HG02981 (cell line): ENCODE data around the gene RPS5.
"Not testable (repeated sequence)": the region's sequence is repeated elsewhere in the genome, so short reads cannot be mapped to it uniquely, and the experiment has no call there.

ENCODE experiments used
- ATAC-seq: cut with Tn5 transposase; IDR thresholded peaks from one replicate; pipeline ENCODE4 v1.9.1; 2021; ENCODE audit warnings: mild to moderate bottlenecking, moderate library complexity; ENCODE audit not compliant: unreplicated experiment

Gene RPS5

DNA sequence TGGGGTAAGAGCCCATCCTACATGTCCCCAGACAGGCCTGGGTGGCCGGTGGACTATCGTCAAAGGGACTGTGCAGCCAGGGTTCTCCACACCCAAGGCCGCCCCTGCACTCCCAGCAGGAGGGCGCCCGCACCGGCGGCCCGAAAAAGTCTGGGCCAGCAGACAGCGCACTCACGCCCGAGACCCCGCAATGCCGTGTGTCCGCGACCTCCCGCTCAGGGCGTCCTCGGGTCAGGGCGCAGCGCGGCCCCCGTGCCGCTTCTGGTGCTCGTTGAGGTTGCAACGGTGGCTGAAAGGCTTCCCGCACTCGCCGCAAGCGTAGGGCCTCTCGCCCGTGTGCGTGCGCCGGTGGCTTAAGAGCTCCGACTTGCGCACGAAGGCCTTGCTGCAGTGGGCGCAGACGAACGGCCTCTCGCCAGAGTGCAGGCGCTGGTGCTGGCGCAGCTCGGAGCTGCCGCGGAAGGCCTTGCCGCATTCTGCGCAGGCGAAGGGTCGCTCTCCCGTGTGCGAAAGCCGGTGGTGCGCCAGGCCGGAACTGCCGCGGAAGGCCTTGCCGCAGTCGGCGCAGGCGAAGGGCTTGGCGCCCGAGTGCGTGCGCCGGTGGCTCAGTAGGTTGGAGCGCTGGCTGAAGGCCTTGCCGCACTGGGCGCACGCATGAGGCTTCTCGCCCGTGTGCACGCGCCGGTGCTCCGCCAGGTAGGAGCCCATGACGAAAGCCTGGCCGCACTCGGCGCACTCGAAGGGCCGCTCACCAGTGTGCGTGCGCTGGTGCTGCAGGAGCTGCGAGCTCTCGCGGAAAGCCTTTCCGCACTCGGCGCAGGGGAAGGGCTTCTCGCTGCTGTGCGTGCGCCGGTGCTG lies 30.9 kb upstream of the RPS5 start:
- ATAC-seq: no peak

DNA sequence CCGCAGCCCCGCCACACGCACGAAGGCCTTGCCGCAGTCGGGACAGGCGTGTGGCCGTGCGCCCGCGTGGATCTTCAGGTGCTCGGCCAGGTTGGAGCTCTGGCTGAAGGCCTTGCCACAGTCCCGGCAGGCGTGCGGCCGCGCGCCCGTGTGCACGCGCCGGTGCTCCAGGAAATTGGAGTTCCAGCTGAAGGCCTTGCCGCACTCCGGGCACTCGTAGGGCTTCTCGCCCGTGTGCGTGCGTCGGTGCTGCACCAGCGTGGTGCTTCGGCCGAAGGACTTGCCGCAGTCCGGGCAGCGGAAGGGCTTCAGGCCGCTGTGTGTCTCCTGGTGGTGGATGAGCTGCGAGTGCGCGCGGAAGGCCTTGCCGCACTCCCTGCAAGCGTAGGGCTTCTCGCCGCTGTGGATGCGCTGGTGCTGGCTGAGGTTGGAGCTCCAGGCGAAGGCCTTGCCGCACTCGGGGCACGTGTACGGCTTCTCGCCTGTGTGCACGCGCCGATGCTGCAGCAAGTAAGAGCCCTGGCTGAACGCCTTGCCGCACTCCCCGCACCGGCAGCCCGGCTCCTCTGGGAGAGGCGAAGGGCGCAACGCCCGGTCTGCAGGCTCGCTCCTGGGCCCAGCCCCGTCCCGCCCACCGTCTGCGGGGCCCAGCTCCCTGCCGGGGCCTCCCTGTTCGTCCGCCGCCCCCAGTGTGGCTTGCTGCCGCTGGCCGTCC lies 30.1 kb upstream of the RPS5 start:
- ATAC-seq: no peak

DNA sequence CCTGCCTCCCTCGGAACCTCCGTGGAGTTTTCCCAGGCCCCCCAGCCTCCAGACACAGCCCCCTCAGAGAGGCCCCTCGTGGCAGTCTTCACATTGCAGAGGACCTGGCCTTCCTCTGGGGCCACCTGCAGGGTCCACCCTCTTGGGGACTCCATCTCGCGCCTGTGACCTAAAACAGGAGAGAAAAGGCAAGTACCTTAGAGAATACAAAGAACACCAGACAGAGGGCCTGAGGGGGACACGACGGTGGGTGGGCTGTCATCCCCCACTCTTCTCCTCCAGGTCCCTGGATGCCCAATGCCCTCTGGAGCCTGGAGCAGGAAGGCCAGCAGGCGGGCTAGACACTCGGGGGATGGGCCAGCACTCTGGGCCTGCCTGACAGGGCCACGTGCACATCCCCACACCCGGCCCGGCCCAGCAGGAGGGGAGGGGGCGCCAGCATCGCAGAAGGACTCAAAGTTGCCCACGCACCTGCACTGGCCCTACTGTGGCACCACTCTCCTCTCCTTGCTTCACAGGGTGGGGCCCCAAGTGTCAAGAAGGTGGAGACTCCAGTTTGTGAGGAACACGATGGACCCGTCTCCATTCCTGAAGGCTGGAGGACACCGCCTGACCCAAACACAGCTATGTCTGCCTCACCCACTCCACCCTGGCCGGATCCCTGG lies 29.5 kb upstream of the RPS5 start:
- ATAC-seq: no peak

DNA sequence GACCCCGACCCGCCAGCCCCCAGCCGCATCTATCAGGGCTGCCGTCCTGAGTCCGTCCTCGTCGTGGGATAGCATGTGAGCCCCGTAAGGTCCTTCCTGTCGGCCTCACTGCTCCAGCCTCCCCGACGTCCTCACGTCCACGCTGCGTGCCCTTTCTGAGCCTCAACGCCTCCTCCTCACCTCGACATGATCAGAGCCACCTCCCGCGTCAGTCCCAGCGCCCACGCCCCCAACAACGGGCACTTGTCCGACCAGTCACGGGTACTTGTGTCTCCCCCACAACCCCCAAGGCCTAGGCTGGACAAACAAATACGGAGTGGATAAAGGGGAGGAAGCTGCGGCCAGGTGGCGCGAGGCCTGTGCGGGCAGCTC lies 25.2 kb upstream of the RPS5 start:
- peak; percentile 15 for ATAC-seq

DNA sequence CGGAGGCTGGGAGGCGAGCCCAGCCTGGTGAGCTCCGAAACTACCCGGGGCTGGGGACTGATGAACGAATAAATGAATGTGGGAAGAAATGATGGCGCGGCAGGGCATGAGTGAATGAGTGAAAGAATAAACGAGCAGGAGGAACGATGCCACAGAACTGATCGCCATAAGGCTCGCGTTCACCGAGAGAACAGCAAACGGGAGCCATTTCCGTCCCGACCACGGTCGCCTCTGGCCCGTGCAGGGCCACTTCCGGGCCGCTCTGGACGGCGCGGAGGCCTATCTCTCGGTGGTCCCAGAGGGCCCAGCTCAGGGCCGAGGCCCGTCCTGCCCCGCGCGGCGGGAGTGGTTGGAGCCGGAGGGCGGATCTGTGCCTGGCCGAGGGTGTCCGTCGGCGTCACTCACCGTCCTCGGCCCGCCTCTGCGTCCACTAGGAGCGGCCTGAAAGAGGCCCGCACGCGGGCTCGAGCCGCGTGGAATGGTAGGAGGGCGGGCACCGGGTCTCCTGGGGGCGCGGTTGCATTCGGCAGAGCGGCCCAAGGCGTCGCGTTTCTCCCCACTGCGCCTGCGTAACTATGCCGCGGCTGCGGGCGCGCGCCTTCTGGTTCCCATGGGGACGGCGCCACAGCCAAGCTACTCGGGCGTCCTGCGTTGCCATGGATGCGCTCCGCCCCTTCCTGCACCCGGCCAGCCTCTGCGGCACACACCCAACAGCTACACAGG lies 24.6 kb upstream of the RPS5 start, which contains the start of gene ZNF497:
Gene ZNF497, minus strand, starts transcription at position 480 of the 723 bp plus-strand sequence. CDS start 5,116 bp downstream, outside the sequence.
- peak; percentile 83 for ATAC-seq

DNA sequence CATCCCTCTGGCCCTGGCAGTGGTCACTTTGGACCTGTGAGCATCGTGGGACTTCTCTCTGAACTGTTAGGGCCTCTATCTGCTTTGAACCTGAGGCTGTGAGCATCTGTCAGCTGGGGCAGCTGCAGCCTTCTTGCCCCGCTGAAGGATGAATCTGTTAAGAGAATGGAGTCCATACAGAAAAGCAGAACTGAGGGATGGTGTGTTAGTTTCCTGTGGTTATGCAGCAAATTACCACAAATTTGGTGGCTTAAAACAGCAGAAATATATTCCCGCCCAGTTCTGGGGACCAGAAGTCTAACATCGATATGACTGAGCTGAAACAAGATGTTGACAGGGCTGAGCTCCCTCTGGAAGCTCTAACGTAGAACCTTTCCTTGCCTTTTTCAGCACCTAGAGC lies 22.9 kb upstream of the RPS5 start:
- ATAC-seq: no peak

DNA sequence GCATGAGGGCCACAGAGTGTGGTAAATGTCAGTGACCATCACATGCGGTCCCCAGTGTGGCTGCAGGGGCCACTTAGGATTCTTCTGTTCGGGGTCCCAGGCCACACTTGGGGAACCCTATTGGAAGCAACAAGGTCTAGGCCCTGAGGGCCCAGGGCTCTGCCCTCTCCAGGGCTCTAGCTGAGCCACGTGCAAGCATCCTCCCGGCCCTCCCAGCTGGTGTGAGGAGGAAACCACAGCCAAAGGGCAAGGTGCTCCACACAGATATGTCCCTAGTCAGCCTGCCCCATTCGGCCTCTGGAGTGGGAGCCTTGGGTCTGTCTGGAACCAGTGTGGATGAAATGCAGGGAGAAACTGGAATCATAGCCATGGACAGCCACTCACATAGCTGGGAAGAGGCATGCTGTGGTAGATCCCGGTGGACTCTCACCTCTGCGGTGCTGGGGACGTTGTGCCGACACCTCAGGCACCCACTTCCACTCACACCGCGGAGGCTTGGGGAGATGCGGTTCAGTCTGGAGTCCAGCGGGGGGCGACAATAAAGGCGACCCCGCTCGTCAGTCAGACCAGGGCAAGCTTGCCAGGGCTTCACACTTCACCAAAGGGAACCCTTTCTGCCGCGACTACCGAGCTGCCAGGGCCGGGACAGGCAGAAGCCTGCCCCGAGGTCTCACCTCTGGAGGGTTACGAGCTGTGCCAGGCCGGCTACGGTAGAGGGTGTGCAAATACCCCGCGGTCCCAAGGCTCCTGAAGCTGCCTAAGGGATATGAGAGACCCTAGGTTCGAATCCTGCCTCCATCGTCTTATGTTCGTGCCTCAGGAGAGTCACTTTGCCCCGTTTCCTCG lies 20.3 kb upstream of the RPS5 start:
- ATAC-seq: no peak

DNA sequence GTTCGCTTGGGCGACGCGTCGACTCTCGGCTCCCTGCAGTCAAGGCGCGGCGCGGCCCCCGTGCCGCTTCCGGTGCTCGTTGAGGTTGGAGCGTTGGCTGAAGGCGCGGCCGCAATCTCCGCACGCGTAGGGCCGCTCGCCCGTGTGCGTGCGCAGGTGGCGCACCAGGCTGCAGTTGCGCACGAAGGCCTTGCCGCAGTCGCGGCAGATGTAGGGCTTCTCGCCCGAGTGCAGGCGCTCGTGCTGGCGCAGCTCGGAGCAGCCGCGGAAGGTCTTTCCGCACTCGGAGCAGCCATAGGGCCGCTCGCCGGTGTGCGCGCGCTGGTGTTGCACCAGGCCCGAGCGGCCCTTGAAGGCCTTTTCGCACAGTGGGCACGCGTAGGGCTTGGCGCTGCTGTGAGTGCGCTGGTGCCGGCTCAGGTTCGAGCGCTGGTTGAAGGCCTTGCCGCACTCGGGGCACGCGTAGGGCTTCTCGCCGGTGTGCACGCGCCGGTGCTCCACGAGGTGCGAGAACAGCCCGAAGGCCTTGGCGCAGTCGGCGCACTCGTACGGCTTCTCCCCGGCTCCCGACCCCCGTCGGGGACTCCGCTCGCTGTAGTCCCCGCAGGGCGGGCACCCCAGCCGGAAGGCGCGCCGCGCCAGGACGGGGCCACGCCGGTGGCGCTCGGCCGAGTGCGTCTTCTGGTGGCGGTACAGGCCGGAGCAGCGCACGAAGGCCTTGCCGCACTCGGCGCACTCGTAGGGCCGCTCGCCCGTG lies 19.2 kb upstream of the RPS5 start:
- no peak for ATAC-seq

DNA sequence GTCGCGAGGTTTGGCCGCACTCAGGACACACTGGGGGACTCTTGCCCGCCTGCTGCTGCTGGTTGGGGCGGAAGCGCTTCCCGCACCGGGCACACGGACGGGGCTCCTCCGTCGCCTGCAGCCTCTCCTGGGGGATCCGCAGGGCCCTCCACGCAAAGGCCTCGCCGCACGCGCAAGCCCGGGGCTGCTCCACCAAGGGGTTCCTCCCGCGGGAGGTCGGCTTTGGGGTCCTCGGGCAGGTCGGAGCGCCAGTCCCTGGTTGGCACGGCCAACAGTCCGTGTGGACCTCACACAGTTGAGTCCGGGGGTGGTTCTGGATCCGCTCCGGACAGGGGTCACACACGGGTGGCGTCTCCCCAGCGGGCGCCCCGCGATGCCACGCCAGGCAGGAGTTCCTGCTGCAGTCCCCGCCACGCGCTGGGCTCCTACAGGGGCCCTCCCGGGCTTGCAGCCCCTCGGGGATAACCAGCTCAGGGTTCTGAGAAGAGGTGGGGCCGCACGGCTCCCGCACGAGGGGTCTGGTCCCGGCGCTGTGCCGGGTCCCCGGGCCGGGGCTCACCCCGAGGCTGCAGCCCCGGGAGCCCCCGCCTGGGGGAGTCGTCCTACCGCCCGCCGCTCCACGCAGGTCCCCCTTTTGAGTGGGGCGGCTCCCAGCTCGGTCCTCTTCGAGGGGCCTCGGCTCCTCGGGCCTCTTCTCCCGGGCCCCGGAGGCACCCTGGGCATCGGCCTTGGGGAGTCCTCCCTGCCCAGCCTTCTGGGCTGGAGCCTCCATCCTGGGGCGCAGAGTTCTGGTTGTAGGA lies 18.3 kb upstream of the RPS5 start:
- ATAC-seq: no peak

DNA sequence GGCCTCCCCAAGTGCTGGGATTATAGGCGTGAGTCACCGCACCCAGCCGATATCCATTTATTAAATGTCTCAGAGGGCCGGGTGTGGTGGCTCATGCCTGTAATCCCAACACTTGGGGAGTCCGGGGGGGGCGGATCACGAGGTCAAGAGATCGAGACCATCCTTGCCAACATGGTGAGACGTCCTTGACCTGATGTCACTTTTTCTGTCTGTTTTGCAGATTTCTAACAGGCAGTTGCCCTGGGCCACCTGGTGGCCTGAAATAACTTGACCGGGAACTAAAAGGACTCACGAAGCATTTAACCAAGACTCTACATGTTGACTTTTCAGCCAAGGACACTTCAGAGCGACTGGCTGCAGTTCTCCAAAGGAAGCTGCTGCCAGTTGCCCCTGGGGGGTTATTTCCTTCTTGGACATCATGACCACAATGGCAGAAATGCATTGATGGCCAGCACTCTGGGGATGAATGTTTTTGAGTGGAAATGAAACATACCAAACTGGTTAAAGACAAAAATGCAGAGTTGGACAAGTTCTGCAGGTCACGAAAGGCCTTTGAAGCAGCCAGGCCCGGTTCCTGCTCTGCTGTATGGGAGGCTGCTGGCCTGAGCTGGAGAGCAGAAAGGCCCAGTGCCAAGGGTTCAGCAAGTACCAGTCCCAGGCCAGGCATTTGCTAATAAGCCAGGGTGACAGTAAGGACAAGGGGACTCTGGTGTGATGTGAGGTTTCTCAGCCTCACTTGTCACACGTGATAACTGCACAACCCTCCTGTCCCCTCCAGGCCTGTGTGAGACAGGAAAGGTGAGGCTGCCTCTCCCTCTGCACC lies 14.5 kb upstream of the RPS5 start:
- no peak for ATAC-seq

DNA sequence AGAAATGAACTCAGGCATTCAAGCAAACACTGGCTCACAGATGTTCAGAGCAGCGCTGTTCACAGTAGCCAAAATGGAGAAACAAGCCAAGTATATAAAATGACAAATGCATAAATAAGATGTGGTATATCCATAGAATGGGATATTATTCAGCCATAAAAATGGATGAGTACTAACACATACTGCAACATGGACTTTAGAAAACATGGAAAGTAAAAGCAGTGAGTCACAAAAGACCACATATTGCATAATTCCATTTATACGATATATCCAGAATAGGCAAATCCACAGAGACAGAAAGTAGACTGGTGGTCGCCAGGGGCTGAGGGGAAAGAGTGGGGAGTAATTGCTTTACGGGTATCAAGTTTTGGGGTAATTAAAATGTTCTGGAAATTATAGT lies 12.9 kb upstream of the RPS5 start:
- no peak for ATAC-seq

DNA sequence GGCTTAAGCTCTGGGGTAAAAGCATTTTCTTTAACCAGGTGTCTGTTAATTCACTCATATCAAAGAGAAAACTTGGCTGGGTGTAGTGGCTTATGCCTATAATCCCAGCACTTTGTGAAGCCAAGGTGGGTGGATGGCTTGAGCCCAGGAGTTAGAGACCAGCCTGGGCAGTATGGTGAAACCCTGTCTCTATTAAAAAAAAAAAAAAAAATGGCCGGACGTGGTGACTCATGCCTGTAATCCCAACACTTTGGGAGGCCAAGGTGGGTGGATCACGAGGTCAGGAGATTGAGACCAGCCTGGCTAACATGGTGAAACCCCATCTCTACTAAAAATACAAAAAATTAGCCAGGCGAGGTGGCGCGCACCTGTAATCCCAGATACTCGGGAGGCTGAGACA lies 10.3 kb upstream of the RPS5 start:
- not testable (repeated sequence) for ATAC-seq

DNA sequence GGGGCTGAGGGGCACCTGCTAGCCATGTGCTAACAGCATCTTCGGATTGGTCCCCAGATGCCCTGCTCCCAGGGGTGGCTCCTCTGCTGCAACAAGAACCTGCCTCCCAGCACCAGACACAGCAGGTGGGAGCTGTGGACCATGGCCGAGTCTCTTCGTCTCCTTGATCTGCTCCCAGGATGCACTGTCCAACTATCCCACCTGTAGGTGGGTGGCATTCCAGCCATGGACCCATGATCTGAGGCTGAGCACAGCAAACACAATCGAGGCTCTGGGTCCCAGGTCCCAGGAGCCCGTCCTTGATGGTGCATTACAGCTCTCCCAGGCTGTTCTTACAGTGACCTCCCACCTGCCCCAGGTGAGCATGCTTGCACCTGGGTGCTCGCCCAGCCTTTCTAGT lies 7.8 kb upstream of the RPS5 start:
- no peak for ATAC-seq

DNA sequence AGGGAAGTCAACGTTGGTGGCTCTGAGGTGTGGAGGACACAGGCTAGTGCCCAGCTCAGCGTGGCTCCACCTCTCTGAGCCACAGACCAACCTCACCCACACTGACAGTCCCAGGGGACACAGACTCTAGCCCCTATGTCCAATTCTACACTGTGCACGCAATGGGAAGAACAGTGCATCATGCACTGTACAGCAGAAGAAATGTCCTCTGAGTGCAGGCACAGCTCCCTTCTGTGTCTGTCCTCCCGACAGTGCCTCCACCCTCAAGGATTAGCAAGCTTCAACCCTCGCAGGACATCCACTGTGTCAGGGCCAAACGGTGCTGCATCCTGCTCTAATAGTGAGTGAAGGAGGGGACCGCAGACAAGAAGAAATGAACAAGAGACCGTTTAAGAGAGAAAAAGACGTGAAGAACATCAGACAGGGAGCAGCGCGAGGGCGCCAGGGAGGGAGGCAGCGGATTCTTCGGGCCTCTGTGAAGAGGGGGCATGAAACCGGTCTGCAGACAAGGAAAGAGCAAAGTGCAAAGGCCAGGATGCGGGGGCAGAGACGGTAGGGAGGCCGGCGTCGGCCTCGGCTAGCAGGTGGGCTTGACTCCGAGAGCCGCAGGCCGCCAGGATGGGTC lies 6.9 kb upstream of the RPS5 start:
- ATAC-seq: no peak

DNA sequence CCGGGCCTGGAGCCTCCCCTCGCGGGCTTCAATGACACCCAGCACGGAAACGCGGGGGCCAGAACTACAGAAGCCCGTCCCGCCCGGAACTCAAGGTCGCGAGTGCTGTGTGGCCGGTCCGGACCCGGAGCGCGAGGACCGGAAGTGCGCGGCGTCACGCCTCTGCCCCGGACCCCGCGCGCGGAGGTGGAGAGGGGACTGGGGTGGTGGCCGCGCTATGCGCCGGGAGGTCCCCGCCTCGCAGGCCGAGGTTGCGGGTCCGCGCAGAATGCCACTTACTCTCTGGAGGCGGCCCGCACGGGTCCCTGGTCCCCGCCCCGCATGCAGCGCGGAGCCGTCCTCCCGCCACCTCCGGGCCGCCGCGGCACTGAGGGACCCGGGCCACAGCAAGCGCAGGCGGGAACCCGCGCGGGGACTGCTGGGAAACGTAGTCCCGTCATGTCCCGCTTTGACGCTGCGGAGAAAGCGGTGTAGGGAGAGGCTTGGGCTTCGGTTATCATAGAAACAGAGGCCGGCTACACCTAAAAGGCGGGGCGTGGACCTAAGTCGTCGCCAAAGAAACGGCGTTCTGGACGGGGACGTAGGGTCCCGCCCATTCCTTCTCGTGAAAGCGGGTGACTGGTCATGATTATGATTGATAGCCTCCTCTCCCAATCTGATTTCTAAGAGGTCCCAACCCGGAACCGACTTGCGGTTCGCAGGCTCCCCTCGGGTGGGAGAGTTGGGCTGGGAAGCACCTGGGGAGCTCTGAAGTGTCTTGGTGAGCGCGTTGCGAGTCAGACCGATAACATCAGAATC lies 6.2 kb upstream of the RPS5 start, which contains the start of gene ZNF837:
Gene ZNF837, minus strand, starts transcription at position 369 of the 798 bp plus-strand sequence. CDS start 11,698 bp downstream, outside the sequence.
- ATAC-seq: peak; percentile 77

DNA sequence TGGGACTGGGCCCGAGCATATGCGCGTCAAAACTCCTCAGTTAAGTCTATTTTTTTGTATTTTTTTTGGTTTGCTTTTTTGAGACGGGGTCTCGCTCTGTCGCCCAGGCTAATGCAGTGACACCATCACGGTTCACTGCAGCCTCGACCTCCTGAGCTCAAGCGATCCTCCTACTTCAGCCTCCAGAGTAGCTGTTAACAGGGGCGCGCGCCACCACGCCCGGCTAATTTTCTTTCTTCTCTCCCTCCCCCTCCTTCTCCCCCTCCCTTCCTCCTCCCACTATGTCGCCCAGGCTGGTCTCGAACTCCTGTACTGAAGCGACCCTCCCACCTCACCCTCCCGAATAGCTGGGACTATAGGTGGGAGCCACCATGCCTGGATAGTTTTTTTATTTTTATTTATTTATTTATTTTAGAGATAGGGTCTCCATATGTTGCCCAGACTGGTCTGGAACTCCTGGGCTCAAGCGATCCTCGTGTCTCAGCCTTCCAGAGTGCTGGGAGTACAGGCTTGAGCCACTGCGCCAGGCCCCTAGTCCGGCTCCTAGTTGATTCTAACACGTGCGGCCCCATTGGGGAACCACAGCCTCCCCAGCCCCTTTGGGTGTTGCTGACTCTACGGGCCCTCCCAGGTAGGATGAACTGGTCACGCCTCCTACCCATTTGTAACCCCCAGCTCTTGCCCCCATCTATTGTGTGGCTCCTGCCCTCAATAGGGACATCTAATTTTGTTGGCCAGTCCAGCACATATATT lies 5.4 kb upstream of the RPS5 start:
- ATAC-seq: no peak
